OCI-LY1 (cell line): ENCODE data around the gene NATD1.

Source experiments
- H2AFZ ChIP-seq: fragments of 200-600 bp; sonication (generic), shearing (Covaris generic); 2 replicates; pipeline ENCODE4 v1.6.0; 2014; ENCODE audit warnings: antibody characterized with exemption, mild to moderate bottlenecking, low read length
- H3F3A ChIP-seq: fragments of 200-600 bp; sonication (generic), shearing (Covaris generic); 2 replicates; pipeline ENCODE4 v1.6.0; 2014; ENCODE audit warnings: mild to moderate bottlenecking, antibody characterized with exemption, low read length, moderate library complexity; ENCODE audit not compliant: insufficient read depth
- H3K27ac ChIP-seq: fragments of 200-600 bp; sonication (generic); 2 replicates; pipeline ENCODE4 v1.5.1; 2014; ENCODE audit warnings: low read length, mixed run types, mild to moderate bottlenecking, low read depth; ENCODE audit not compliant: poor library complexity, severe bottlenecking
- H3K27me3 ChIP-seq: fragments of 200-600 bp; sonication (generic); 2 replicates; pipeline ENCODE4 v1.6.0; 2014; ENCODE audit warnings: antibody characterized with exemption, mild to moderate bottlenecking, low read length, moderate library complexity; ENCODE audit not compliant: insufficient read depth
- H3K36me3 ChIP-seq: fragments of 200-600 bp; sonication (generic); 2 replicates; pipeline ENCODE4 v1.6.1; 2014; ENCODE audit warnings: mild to moderate bottlenecking, antibody characterized with exemption, low read length, moderate library complexity, mixed read lengths; ENCODE audit not compliant: insufficient read depth
- H3K4me1 ChIP-seq: fragments of 200-600 bp; sonication (generic); 2 replicates; pipeline ENCODE4 v1.5.1; 2014; ENCODE audit warnings: mild to moderate bottlenecking, low read length, moderate library complexity; ENCODE audit not compliant: insufficient read depth, severe bottlenecking
- H3K4me2 ChIP-seq: fragments of 200-600 bp; sonication (generic), shearing (Covaris generic); 2 replicates; pipeline ENCODE4 v1.6.1; 2014; ENCODE audit warnings: low read length
- H3K4me3 ChIP-seq: fragments of 200-600 bp; sonication (generic); 2 replicates; pipeline ENCODE4 v1.5.1; 2014; ENCODE audit warnings: low read length, low read depth, mild to moderate bottlenecking, mixed read lengths; ENCODE audit not compliant: poor library complexity, severe bottlenecking
- H3K79me2 ChIP-seq: fragments of 200-600 bp; shearing (Covaris generic); 2 replicates; pipeline ENCODE4 v1.6.1; 2016; ENCODE audit warnings: mixed run types, low read length, mixed read lengths; ENCODE audit not compliant: insufficient read depth
- H3K9ac ChIP-seq: fragments of 200-600 bp; sonication (generic), shearing (Covaris generic); 2 replicates; pipeline ENCODE4 v1.6.1; 2014; ENCODE audit warnings: mild to moderate bottlenecking, low read length, mixed read lengths
- H3K9me2 ChIP-seq: fragments of 200-600 bp; sonication (generic), shearing (Covaris generic); 2 replicates; pipeline ENCODE4 v1.6.1; 2014; ENCODE audit warnings: low read depth, mild to moderate bottlenecking, low read length, mixed read lengths
- H3K9me3 ChIP-seq: fragments of 200-600 bp; shearing (Covaris generic); 2 replicates; pipeline ENCODE4 v1.6.1; 2014; ENCODE audit warnings: low read length, mixed read lengths
- H4K20me1 ChIP-seq: fragments of 200-600 bp; sonication (generic), shearing (Covaris generic); 2 replicates; pipeline ENCODE4 v1.6.0; 2016; ENCODE audit warnings: mild to moderate bottlenecking, low read length; ENCODE audit not compliant: insufficient read depth
- EZH2 ChIP-seq: fragments of 200-600 bp; sonication (generic), shearing (Covaris generic); IDR thresholded peaks from 2 replicates; pipeline ENCODE4 v1.8.0; 2017; ENCODE audit warnings: borderline replicate concordance, mixed run types, mild to moderate bottlenecking, antibody characterized with exemption, low read length, moderate library complexity, mixed read lengths
- TF ChIP-seq, protein P1 (sequence below): fragments of 200-600 bp; sonication (generic), shearing (Covaris generic); IDR thresholded peaks from 2 replicates; pipeline ENCODE4 v1.5.1; 2017; ENCODE audit warnings: mild to moderate bottlenecking, antibody characterized with exemption, low read length, moderate library complexity, mixed read lengths

The NATD1 gene

DNA sequence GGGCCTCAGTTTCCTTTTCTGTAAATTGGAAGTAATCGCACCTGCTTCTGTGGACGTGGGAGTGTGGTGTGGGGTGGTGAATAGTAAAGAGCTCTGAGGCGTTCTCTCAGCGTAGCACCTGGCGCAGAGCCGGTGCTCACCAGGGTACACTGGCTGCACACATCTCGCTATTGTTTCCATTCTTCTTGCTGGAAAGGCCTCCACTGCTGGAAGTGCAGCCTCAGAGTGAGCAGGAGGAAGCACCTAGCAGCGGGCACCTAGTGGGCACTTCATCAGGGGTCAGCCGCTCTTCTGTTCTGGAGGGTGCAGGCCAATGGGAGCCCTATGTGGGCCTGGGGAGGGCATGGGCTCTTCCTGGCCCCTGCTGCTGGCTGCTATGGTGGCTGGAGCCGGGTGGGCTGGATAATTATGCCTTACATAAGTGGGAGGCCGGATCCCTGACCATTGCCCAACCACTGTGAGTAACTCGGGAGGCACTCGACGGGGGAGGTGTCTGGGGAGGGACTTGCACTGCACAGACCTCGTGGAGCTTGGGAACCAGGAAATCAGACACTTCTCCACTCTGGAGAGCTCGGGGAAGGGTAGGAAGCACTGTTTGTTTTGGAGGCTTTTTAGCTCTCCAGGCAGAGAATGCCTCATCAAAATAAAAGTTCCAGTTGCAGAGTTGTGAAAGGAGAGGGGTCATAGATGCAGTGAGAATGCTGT lies 33.0 kb upstream of the NATD1 start:
- Histone ChIP-seq H3K4me3 (peak overlapping the region; percentile 93), H3K36me3 (no peaks in the 10 kb centered on the region; the same call in 1 of the 2 replicates), H2AFZ (no peak overlapping the region), H3K79me2 (peaks cover 25% of the 10 kb centered on the region), H3K9me3 (no peaks in the 10 kb centered on the region), H4K20me1 (no peaks in the 10 kb centered on the region), H3K4me1 (peaks cover 58% of the 10 kb centered on the region), H3K9me2 (no peaks in the 10 kb centered on the region), H3K9ac (peak overlapping the region; percentile 86), H3K27ac (peak overlapping the region; percentile 97), H3F3A (0 out of 2 replicates have a peak, but pooled peaks cover 4% of the 10 kb centered on the region), H3K27me3 (no peaks in the 10 kb centered on the region), H3K4me2 (peak overlapping the region; percentile 95)
- no peak for TF ChIP-seq EZH2

DNA sequence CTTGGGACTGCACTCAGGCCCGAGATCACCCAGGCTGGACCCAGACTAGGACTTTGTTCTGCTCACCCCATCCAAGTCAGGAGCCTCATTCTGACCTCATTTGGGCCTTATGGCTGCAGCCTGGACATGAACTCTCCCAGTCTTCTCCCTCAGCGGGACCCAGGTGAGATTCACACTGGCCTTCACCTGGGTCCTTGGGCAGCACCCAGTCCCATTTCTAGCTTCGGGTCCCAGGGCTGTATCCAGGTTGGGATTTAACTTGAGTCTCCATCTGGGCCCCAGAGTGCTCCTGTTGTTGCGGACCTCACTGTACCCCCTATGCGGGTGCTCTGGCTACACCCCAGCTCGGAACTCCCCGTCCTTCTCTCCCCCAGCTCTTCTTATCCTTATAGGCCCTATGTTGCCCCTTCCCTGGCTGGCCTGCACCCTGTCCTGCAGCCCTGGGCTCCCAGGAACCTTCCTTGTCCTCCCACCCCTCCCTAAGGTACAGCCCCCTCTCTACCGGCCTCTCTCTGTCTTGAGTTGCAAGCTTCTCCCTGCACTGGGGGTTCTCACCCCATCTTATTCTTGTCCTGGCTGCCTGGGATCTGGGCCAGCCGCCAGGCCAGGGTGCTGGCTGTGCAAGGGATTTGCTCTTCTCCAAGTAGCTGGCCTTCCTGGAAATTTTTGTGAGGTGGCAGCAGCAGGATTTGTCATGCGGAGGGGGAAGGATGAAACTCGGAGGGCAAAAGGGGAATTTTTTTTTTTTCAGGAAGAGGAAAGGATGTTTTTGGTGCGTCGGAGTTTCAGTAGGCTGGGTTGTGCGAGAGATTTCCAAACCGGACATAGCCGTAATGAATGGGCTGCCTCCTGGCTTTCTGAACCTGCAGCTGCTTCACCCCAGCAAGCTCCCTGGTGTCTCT lies 32.2 kb upstream of the NATD1 start:
- no peak for TF ChIP-seq EZH2
- TF ChIP-seq, protein P1, sequence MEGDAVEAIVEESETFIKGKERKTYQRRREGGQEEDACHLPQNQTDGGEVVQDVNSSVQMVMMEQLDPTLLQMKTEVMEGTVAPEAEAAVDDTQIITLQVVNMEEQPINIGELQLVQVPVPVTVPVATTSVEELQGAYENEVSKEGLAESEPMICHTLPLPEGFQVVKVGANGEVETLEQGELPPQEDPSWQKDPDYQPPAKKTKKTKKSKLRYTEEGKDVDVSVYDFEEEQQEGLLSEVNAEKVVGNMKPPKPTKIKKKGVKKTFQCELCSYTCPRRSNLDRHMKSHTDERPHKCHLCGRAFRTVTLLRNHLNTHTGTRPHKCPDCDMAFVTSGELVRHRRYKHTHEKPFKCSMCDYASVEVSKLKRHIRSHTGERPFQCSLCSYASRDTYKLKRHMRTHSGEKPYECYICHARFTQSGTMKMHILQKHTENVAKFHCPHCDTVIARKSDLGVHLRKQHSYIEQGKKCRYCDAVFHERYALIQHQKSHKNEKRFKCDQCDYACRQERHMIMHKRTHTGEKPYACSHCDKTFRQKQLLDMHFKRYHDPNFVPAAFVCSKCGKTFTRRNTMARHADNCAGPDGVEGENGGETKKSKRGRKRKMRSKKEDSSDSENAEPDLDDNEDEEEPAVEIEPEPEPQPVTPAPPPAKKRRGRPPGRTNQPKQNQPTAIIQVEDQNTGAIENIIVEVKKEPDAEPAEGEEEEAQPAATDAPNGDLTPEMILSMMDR = no peak
- Histone ChIP-seq H3K27ac (peak overlapping the region; percentile 97), H3K9ac (peak overlapping the region; percentile 86), H3K4me1 (peaks cover 54% of the 10 kb centered on the region), H3K79me2 (peaks cover 25% of the 10 kb centered on the region), H2AFZ (no peak overlapping the region), H3K27me3 (no peaks in the 10 kb centered on the region), H3K4me3 (peak overlapping the region; percentile 93), H3K4me2 (peak overlapping the region; percentile 95), H4K20me1 (no peaks in the 10 kb centered on the region), H3K9me3 (no peaks in the 10 kb centered on the region), H3K9me2 (no peaks in the 10 kb centered on the region), H3K36me3 (no peaks in the 10 kb centered on the region), H3F3A (0 out of 2 replicates have a peak, but pooled peaks cover 4% of the 10 kb centered on the region)

DNA sequence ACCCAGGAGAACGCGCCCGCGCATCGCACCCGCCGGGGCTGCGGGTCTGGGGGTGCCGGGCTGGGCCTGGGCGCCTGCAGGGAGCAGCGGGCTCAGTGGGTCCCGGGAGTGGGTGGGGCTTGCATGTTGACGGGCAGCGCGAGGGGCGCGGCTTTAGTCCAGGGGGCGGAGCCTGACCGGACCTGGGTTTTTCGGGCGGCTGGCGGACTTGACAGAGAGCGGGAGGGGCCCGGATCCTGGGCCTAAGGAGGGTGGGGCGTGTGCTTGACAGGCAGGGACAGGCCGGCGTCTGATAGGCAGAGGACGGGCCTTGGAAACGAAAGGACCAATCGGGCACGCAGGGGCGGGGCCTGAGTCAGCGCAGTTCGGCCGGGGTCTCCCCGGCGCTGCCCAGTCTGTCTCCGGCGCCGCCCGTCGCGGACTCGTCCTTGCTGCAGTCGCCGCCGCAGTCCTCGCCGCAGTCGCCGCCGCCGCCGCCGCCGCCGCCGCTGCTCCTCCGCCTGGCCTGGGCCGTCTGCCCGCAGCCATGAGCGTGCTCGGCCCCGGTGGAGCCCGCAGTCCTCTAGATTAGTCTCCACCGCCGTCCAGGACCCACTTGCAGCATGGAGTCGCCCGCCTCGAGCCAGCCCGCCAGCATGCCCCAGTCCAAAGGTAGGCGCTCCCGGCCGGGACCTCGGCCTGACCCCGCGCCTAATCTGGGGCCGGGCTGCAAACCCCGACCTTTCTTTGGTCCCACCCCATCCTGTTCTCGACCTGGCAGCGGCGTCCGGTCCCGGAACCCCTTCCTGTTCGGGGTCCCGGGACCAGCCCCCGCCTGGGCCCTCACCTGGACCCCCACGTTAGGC lies 31.3 kb upstream of the NATD1 start, which contains the start of gene MAP2K3:
MAP2K3 (plus strand) TSS at position 393 of the 845 bp plus-strand sequence; CDS start at position 603, 210 bp downstream.
- H4K20me1 ChIP-seq = no peaks in the 10 kb centered on the region
- peak within 1 kb of the TSS; percentile 95 for H3K4me2 ChIP-seq
- no peaks in the 10 kb centered on the region for H3K36me3 ChIP-seq
- H3K9ac ChIP-seq = peak within 1 kb of the TSS; percentile 86
- H3F3A ChIP-seq = 0 out of 2 replicates have a peak, but pooled peaks cover 4% of the 10 kb centered on the region
- peaks cover 25% of the 10 kb centered on the region for H3K79me2 ChIP-seq
- H2AFZ ChIP-seq = no peak within 1 kb of the TSS
- peak within 1 kb of the TSS; percentile 97 for H3K27ac ChIP-seq
- peak within 1 kb of the TSS; percentile 93 for H3K4me3 ChIP-seq
- H3K27me3 ChIP-seq = no peaks in the 10 kb centered on the region
- no peak for TF ChIP-seq EZH2
- TF ChIP-seq, protein P1 = no peak
- no peaks in the 10 kb centered on the region for H3K9me3 ChIP-seq
- peaks cover 49% of the 10 kb centered on the region for H3K4me1 ChIP-seq
- no peaks in the 10 kb centered on the region for H3K9me2 ChIP-seq
